GM21786 (cell line): ENCODE results near the gene LYPD3.

Source experiments
- ATAC-seq: cut with Tn5 transposase; IDR thresholded peaks from one replicate; pipeline ENCODE4 v1.9.1; 2021; ENCODE audit not compliant: unreplicated experiment

LYPD3 gene

GRCh38 chr19:43486412-43486811, 21.0 kb upstream of the LYPD3 start:
- no peak for ATAC-seq

GRCh38 chr19:43485951-43486350, 20.5 kb upstream of the LYPD3 start:
- ATAC-seq = no peak

GRCh38 chr19:43483281-43483680, 17.9 kb upstream of the LYPD3 start:
- no peak for ATAC-seq

- ATAC-seq = no peak
These were observed 16.8 kb upstream of the LYPD3 start for GRCh38 chr19:43482193-43482592.

GRCh38 chr19:43481701-43482100, 16.3 kb upstream of the LYPD3 start:
- no peak for ATAC-seq

GRCh38 chr19:43480574-43480973, 15.2 kb upstream of the LYPD3 start:
- no peak for ATAC-seq

- ATAC-seq = no peak
These were observed 14.7 kb upstream of the LYPD3 start for GRCh38 chr19:43479961-43480561.

- no peak for ATAC-seq
These were observed 13.8 kb upstream of the LYPD3 start for GRCh38 chr19:43479226-43479625.

- ATAC-seq = no peak
These were observed 12.9 kb upstream of the LYPD3 start for GRCh38 chr19:43478323-43478722.

GRCh38 chr19:43476606-43477005, 11.2 kb upstream of the LYPD3 start:
- ATAC-seq = no peak

GRCh38 chr19:43474986-43475705, 9.7 kb upstream of the LYPD3 start:
- peak; percentile 77 for ATAC-seq

- ATAC-seq = no peak
These were observed 9.1 kb upstream of the LYPD3 start for GRCh38 chr19:43474487-43474886.

- ATAC-seq = no peak
These were observed 5.7 kb upstream of the LYPD3 start for GRCh38 chr19:43471091-43471490.

GRCh38 chr19:43470288-43470687, 4.9 kb upstream of the LYPD3 start:
- no peak for ATAC-seq

- ATAC-seq = no peak
These were observed 3.7 kb upstream of the LYPD3 start for GRCh38 chr19:43469160-43469480.

GRCh38 chr19:43468354-43469159, 3.1 kb upstream of the LYPD3 start:
- no peak for ATAC-seq

GRCh38 chr19:43467730-43468129, 2.3 kb upstream of the LYPD3 start:
- no peak for ATAC-seq

GRCh38 chr19:43467276-43467675, 1.9 kb upstream of the LYPD3 start:
- no peak for ATAC-seq

GRCh38 chr19:43466793-43467192, 1.4 kb upstream of the LYPD3 start:
- no peak for ATAC-seq

GRCh38 chr19:43464134-43464775, 1.2 kb downstream of the LYPD3 start:
- peak; percentile 36 for ATAC-seq

GRCh38 chr19:43463381-43464133, 1.9 kb downstream of the LYPD3 start:
- ATAC-seq = peak; percentile 84
